ENCODE measurements around the gene MT1A. TPM values are rescaled to one million over a fixed set of nuclear protein-coding genes. Genes with fewer than 3 reads are reported as not detected.

Gene MT1A
- total RNA-seq, 1 donor from 2014 or later: 4.9 TPM

- Histone ChIP-seq H3K4me3 (peak overlapping the region; percentile 63), H3K27ac (peak overlapping the region; percentile 83), H3K9me3 (no peaks in the 10 kb centered on the region), H3K36me3 (no peaks in the 10 kb centered on the region), H3K27me3 (no peaks in the 10 kb centered on the region), H3K4me1 (peaks cover 23% of the 10 kb centered on the region)
- intact Hi-C loops (cut with DNase I): no loop called here
- no peak for DNase-seq
- TF ChIP-seq, protein P1, sequence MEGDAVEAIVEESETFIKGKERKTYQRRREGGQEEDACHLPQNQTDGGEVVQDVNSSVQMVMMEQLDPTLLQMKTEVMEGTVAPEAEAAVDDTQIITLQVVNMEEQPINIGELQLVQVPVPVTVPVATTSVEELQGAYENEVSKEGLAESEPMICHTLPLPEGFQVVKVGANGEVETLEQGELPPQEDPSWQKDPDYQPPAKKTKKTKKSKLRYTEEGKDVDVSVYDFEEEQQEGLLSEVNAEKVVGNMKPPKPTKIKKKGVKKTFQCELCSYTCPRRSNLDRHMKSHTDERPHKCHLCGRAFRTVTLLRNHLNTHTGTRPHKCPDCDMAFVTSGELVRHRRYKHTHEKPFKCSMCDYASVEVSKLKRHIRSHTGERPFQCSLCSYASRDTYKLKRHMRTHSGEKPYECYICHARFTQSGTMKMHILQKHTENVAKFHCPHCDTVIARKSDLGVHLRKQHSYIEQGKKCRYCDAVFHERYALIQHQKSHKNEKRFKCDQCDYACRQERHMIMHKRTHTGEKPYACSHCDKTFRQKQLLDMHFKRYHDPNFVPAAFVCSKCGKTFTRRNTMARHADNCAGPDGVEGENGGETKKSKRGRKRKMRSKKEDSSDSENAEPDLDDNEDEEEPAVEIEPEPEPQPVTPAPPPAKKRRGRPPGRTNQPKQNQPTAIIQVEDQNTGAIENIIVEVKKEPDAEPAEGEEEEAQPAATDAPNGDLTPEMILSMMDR (IDR thresholded peaks at IDR 0.05): no peak
- ATAC-seq: no peak
These were observed 44.4 kb downstream of the MT1A start for GRCh38 chr16:56682703-56683397.

DNA sequence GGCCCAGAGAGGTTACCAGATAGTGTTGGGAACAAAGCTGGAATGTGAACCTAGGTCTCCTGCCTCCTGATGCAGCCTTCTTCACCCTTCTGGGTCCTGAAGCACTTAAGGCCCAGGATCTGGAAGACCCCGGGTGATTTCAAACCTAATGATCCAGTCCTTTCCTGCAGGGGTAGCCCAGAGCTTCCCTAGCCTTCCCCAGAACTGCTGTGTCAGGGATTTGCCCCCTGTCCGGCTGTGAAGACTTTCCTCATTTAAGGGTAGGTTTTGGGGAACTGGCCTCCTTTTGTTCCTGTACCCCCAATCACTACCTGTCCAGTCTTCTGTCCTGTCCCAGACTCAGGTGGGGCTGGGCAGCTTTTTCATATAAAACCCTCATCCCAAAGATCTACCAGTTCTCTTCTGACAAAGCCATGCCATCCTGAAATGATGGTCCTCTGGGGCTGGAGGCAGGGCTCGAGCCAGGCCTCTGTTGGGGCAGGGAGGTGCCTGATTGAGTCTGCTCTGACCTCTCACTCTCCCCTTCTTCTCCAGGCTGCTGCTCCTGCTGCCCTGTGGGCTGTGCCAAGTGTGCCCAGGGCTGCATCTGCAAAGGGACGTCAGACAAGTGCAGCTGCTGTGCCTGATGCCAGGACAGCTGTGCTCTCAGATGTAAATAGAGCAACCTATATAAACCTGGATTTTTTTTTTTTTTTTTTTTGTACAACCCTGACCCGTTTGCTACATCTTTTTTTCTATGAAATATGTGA is 45.1 kb downstream of the MT1A start:
- no peak for DNase-seq
- Histone ChIP-seq H3K27me3 (no peaks in the 10 kb centered on the region), H3K36me3 (no peaks in the 10 kb centered on the region), H3K4me3 (peak overlapping the region; percentile 63), H3K9me3 (no peaks in the 10 kb centered on the region), H3K4me1 (peaks cover 23% of the 10 kb centered on the region), H3K27ac (peak overlapping the region; percentile 83)
- no peak for ATAC-seq
- intact Hi-C loops (cut with DNase I): no loop called here
- TF ChIP-seq, protein P1 (IDR thresholded peaks at IDR 0.05): no peak

DNA sequence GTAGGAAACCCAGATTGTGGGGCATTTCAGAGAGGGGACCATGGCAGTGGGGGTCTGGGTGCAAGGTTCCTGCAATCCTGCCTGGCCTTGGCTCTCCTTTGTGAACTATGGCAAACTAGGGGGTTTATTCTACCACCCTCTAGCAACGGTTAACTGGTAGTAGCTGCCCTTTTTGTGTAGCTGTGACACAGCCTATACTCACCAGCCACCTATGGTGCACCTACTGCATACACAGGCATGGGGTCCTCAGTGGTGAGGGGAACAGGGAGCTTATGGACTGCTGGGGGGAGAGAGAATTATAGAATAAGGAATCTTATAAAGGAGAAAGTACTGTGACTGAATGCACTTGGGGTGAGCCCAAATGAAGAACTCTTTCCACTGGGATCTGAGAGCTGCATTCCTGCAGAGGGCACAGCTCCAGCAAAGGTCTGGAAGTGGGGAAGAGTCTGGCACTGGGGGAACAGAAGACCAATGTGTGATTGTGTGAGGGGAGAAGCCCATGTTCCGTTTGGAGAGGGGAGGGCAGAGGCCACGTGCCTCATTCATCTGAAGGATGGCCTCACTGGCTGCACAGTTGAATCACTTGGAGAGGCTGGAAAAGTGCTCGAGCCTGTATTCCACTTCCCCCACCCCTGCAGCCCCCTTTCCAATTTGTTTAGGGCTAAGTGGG is 45.9 kb downstream of the MT1A start:
- Histone ChIP-seq H3K9me3 (no peaks in the 10 kb centered on the region), H3K27ac (peak overlapping the region; percentile 24), H3K4me3 (peak overlapping the region; percentile 63), H3K36me3 (no peaks in the 10 kb centered on the region), H3K27me3 (no peaks in the 10 kb centered on the region), H3K4me1 (peaks cover 23% of the 10 kb centered on the region)
- intact Hi-C loops (cut with DNase I): no loop called here
- no peak for DNase-seq
- ATAC-seq: no peak
- TF ChIP-seq, protein P1 (IDR thresholded peaks at IDR 0.05): no peak

- Histone ChIP-seq H3K9me3 (no peaks in the 10 kb centered on the region), H3K4me3 (peak overlapping the region; percentile 10), H3K27ac (peak overlapping the region; percentile 24), H3K4me1 (peaks cover 23% of the 10 kb centered on the region), H3K27me3 (no peaks in the 10 kb centered on the region), H3K36me3 (no peaks in the 10 kb centered on the region)
- intact Hi-C loops (cut with DNase I): no loop called here
- DNase-seq: no peak
- TF ChIP-seq, protein P1 (IDR thresholded peaks at IDR 0.05): no peak
- ATAC-seq: no peak
These were observed 46.6 kb downstream of the MT1A start for GRCh38 chr16:56684926-56685590.

GRCh38 chr16:56686758-56687157 is 48.3 kb downstream of the MT1A start:
- H3K36me3 ChIP-seq: no peaks in the 10 kb centered on the region
- H3K9me3 ChIP-seq: no peaks in the 10 kb centered on the region
- TF ChIP-seq, protein P1 (IDR thresholded peaks at IDR 0.05): no peak
- H3K4me3 ChIP-seq: no peak overlapping the region
- DNase-seq (no peak), ATAC-seq (no peak)
- H3K27me3 ChIP-seq: no peaks in the 10 kb centered on the region
- intact Hi-C loops (cut with DNase I): no loop called here
- H3K27ac ChIP-seq: no peak overlapping the region
- peaks cover 22% of the 10 kb centered on the region for H3K4me1 ChIP-seq
